NCI-H526 (cell line): ENCODE data around the gene MACC1.

Experiments used
- DNase-seq, 2 experiments: peaks; one replicate each; lab custom pipeline; 2025; lab: John Stamatoyannopoulos, UW

MACC1 gene

DNA sequence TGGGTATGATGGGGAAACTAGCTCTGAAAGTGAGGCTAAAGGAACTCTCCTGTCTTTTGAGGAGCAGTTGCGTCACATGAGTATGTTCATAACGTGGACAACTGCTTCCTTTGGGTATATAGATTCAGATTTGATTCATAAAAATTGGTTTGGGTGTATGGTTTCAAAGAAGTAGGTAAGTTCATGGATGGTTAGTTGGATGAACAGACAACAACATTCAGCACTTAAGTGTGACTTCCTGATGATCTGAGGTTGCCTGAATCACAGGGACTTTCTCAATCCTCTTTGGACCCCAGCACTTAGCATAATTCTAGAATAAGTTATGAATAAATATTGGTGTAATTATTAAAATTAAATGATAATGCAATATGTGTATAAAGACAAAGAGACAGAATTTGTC, 43.4 kb downstream of the MACC1 start:
- no peak for DNase-seq

DNA sequence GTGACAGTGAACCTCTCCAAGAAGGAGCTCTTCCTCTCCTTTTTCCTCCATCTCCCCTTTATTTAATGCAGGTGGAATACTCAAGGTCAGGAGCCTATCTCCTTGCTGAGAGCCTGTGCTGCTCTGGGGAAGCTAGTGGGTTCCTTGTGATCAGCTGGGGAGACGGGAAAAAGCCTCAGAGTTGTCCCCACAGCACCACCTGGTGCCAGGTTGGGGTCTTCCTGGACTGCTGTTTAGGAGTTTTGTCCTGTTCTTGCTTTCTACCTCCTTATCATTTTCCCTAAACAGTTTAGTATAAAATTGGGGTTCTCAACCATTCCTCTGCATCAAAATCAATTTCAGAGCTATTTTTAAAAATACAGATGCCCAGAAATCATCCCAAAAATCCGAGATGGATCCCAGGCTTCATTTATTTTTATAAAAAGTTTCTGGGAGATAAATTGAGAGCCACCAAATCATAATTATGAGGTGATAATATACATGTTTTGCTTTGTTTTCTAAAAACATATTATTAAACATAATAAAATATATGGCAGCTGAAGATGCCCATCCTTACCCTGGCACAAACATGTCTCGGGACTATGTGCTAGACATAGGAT, 44.3 kb downstream of the MACC1 start:
- peak; percentile 42 to 66 for DNase-seq

DNA sequence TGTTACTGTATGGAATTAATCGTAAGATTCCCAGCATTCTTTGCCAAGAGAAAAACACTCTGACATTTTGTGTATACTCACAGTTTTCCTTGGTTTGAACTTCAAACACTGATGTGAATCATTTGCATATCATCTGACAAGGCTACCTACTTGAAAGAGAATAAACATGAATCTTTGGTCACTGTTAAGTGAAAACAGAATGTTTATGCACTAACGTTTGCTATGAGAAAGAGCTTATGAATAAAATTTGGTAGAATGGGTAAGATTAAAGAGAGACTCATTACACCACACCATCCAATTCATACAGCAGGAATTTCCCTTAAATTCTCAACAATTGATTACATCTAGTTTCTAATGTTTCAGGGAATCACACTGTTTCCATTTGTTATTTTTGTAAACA, 46.6 kb downstream of the MACC1 start:
- no peak for DNase-seq

DNA sequence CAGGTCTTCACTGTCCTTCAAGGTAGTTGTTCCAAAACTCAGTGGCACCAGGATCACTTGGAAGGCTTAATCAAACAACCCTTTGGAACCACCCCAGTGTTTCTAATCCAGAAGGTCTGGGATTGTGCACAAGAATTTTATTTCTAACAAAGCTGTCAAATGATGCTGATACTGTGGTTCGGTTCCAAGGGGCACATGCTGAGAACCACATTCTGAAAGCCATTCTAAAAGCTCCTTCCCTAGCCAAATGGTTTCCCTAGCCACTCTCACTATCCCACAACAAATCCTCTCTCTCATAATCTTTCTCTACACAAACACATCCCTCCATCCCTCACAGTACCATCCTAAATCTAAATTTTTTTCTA, 52.1 kb downstream of the MACC1 start:
- DNase-seq, result no peak

DNA sequence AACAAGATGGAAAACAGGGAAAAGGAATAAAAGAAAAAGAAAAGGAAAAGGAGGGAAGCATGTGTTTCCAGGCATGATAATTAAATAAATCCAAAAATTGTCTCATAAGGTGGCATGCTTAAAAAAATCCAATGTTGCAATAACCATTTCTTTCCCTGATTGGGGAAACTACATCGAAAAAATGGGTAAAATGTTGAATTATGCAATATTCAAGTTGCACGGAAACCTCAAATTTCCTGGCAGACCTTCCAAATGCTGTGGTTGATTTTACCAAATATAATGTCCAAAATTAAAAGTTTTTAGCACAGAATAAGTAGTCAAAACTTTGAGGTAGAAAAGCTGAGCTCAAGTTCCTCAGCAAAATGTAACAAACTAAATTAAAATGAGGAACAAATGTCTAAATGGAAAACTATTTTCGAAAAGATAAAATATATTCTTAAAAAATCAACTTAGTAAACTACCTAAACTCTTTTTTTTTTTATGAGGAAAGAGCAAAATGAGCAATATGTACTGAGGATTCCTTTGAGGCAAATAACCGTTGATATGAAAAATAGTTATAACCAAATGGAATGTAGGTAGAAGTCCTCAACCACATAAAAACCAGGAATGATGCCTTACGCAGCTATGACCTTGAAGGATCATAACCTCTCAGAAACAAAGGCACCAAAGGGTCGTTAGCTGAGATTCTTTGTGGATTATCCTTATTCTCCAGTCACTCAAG, 52.6 kb downstream of the MACC1 start:
- DNase-seq, result no peak

DNA sequence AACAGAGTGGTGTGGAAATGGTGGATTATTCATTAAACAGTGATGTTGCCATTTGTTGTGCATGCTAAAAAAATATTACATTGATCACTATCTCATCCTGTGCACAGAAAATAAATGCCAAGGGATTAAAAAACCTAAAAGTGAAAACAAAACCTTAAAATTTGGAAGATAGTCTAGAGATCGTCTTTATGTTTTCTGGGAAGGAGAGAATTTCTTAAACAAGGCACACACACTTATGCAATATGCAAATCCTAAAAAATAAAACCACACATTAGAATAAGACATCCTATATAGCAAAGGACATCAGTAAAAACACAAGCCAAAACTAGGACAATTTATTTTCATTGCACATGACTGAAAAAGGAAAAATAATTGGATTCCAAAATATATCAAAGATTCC, 54.5 kb downstream of the MACC1 start:
- DNase-seq, result no peak

DNA sequence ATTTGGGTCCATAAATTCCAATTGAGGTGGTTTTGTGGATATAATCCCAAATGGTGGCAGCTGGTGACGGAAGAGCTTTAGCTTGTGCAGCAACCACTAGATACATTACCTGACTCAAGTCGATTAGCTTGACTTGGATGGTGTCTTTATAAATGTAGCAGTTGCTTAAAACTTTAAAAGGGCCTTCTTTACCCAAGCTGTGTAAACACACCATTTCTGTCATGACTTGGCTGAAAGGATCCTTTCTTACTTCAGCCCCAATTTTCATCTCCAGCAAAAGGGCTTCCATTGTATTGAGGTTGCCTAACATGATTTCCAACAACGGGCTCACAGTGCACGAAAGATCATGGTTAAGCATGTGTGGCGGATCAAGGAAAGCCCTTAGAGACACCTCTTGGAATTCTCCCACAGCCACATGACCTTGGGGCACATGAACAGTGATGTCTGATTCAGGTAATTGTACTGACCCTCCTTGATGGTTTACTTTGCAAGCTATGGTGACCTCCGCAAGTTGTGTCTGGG, 57.9 kb downstream of the MACC1 start:
- DNase-seq, result no peak

DNA sequence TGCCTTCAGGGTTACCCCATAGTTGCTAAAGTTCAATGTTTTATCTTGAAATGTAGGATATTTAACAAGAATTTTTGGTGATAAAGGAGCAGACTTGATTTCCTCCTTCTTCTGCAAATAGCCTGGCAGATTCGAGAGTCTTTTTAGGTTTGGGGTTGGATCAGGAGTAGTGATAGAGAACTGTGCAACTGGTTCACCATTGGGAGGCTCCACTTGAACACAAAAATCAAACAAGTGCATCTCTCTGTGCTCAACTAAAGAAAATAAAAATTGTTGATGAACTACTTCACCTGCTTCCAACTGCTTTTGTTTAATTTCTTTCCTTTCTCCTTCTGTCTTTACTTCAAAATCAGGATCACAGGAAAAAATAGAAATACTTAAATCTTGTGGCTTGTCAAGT, 58.5 kb downstream of the MACC1 start:
- no peak for DNase-seq

DNA sequence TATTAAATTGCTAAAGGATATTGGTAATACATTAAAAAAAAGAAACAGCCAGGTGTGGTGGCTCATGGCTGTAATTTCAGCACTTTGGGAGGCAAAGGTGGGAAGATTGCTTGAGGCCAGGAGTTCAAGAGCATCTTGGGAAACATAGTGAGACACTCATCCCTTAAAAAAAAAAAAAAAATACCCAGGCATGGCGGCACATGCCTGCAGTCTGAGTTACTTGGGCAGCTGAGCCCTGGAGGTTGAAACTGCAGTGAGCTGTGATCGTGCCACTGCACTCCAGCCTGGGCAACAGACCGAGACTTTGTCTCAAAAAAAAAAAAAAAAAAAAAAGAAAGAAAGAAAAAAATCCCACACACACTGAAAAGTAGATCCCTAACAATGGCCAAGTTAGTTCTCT, 59.7 kb downstream of the MACC1 start:
- no peak for DNase-seq

DNA sequence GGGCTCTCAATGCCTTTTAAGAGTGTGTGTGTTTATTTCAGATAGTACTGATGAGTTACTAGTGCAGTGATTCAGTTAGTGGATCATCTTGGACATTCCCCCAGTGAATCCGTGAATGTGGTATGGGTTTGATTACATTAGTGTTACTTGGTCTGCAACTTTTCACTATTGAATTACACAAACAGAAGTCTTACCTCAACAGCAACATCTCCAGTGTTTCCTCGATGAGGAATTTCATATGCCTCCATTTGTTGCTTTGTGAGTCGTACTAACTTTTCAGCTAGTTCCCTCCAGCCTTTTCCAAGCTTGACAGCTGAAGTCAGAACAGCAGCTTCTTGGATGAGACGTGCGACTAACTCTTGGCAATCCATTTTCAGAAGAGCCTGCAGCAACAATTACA, 63.2 kb downstream of the MACC1 start:
- DNase-seq, result no peak

DNA sequence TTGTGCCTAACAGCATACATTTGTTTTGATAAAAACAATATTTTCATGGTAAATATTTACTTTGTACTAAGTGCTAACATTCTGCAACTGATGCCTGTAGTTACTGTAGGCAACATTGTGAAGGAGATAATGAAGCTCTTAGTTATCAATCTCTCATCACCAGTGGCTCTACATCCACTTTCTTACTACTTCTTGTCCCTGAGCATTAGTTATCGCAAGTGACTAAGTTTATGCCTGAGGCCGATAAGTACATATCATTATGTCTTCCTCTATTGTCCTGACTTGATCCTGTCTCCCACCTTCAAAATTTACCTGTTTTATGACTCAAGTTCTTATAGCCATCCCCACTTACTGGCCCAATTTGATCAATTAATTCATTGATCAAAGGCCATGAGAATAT, 63.6 kb downstream of the MACC1 start:
- DNase-seq, result no peak

DNA sequence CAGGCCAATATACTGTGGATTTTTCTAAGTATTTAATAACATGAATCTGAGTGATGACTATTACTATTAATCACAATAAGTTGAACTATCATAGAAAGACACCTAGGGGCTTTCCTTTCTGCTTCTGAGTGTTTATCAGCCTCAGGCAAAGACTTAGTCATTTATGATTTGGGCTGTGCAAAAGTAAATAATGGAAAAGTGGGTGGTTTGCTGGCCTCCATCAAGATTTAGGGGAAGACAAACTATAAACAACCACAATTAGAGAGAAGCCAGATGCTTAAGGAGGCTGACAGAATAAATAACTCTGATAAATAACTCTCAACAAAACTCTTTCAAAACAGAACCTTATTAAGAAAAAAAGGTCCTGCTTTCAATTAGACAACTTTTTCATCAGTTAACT, 64.7 kb downstream of the MACC1 start:
- no peak for DNase-seq

DNA sequence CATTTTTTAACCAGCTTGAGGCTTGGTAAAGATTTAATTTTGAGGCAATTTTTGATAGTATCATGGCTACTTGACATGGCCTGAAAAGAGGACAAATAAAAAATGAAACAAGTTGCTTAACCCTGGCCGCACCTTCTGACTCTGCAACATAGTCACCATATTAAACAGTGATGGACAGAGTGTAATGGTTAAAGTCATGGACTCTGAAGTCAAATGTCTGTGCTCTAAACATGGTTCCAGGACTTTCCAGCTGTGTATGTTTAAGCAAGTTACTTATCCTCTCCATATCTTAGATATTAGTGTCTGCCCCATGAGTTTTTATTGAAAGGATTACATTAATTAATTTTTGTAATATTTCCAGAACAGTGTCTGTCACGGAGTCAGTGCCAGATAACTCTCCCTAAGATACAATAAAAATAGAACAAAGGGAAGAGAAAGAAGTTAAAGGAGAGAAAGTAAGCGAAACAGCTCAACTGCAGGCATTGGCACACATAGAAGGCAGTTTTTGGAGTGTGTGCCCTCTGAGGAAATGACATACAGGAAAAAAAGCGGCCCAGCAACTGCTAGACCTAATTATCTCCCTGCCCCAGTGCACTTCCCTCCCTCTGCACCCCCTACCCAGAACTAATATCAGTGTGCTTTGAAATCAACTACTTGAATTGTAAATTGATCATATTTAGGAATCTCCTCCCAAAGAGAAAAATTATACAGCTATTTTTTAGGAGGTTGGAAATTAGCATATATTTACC, 65.3 kb downstream of the MACC1 start:
- no peak for DNase-seq

DNA sequence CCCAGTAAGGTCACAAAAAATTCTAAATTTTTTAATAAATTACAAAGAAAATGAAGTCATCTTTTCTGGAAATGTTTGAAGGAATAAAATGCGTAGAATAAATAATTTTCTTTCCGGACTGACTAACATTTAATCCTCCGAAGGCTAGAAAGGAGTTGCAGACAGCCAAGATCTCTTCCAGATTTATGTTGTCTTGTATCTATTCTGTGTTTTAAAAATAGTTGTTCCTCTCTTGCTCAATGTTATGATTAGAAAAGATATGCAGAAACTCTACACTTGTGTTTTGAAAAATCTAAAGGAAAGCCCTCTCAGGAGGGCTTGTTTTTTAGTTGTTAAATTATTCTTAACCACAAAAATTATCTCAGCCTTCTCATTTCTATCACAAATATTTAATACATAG, 70.7 kb downstream of the MACC1 start:
- no peak for DNase-seq

DNA sequence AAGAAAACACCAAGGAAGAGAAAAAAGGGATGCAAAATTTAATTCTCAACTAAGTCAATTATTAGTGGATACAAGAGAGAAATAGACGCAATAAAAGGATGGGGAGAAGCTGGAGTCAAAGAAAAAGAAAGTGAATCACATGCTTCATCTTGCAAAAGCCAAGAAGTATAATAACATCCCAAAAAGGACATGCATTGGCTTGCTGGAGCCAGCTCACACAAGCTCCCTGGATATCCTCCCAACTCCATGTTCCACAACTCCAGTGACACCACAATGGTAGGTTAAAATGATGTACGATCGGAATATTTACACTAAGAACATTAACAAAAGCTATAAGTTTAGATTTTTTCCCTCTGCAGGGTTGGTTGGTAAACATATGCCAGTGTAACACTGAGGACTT, 72.4 kb downstream of the MACC1 start:
- DNase-seq, result no peak

DNA sequence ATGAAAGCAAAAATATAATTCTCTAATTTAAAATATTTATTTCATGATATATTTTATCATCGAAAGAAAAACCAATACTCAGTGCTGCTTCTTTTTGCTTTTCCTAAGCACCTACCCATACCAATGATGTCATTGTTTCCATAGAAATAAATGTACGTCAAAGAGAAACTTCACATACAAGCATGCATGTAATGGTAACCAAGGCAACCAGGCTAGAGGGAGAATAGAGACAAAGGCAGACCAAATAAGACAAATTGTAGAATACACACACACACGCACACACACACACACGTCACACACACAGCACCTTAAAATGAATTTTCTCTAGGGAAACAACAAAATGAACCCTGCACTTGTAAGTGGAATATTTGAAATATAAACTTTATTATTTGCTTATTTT, 75.5 kb downstream of the MACC1 start:
- no peak for DNase-seq

DNA sequence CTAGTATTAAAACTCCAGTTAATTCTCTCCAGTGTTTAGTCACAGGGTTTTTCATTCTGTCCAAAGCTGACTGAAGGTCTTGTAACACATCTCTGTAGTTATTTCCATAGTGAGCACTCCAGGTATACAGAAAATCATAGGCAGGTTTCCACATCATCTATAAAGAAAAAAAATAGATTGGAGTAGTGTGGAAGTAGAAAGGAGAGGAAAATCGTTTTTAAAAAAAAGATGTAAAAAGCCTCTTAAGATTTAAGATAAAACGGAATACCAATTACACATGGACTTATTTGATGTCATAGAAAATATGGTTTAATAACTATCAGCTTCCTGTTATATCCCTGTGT, 76.2 kb downstream of the MACC1 start:
- no peak for DNase-seq

DNA sequence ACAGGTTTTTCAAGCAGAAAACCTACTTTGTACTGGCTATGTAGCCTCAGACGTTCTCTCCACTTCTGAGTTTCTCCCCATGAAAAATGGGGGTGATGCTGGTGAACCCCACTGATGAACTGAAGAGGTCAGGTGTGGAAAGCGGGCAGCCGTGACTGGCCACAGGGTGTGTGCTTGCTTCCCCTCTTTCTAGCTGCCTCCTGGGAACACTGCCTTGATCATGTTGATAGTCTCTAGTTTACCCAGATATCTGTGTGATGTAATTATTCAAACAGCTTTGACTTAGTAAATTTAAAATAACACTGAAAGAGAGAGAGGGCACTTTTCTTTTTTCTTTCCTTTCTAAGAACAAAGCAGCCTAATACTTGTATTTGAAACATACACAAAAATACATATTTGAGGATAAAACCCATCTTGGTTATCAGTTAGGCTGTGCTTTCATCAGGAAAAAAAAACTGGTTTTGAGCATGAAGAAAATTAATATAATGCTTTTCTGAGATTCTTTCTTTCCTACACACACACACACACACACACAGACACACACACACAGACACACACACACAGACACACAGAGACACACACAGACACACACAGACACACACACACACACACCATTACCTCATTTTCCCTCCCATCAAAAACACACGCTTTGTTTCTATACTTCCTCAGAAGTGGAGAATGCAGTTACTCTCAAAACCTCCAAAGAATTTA, 76.7 kb downstream of the MACC1 start:
- no peak for DNase-seq

DNA sequence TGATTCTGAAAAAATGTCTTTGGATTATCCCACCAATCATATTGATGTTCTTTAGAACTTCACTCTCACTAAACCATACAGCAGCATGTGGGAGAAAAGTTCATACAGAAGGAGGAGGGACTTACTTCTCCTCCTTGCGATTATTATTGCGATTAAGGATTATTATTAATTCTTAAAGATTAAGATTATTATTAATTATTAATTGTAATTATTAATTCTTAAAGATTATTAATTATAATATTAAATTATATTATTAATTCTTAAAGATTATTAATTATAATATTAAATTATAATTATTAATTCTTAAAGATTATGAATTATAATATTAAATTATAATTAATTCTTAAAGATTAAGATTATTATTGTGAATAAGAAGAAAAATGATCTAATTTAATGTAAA, 80.5 kb downstream of the MACC1 start:
- DNase-seq, result no peak

DNA sequence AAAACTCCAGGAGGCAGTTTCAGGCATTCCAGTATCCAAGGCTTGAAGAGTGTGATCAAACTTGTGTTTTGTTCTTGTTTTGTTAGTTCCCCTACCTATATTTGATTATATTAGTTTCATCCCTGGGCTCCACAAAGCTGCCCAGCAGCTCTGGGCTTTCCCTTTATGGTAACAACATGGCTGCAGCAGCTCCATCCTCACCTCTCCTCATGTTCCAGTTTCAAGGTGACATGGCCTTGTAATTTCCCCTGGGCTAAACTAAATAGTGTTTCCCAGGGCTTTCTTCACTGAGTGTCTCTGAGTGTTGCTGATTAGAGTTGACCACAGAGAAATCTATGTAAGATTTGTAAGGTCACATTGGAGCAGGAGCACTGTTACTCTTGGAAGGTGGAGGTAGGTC, 83.4 kb downstream of the MACC1 start:
- DNase-seq, result no peak

DNA sequence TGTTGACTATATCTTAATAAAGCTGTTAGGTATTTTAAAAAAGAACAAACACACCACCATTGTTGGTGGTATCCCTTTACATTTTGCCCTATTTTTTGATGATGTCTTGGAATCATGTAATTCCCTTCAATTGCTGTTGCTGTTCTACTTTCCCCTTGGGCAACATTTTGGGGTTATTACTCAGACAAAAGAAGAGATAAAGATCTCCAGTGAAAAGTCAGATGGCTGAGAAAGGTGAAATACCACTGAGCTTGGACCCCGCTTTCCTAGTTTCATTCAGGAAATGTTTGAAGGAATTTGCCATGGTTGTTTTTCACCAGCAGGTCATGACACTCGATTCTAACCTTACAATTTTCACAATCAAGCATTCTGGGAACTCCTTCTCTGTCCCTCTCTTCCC, 84.6 kb downstream of the MACC1 start:
- DNase-seq, result no peak

DNA sequence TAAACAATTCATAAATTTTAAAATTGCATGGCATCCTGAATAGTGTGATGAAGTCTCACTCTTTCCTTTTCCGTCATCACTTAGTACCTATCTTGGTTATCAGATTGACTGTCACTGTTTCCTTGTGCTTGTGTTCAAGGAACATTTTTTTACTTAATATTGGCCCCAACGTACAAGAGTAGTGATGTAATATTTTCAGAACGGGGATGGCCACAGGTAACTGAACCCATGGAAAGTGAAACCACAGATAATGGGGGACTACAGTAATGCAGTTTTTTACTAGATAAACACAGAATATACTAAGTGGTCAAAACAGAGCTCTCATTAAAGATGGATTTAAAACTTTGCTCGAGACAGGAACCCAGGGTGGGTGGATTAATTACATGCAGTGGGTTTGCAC, 85.4 kb downstream of the MACC1 start:
- DNase-seq, result no peak

DNA sequence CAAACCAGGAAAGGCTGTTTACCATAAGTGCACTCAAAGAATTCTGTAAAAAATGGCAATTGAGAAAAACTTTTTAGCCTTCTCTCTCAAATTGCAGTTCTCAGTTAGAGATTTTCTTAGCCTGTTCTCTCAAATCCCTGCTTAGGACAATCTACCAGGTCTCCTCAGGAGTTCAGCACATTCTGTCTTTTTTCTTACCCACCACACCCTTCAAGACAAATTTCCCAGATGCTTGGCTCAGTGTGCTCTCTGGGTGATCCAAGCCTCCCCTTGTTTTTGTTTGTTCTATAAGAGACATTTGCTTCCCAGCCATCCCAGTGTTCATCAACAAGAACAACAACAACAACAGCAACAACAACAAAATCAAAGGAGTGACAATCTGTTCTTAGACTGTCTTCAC, 87.3 kb downstream of the MACC1 start:
- DNase-seq, result no peak
